ENCODE results near the gene HHAT. TPM values are rescaled to one million over a fixed set of nuclear protein-coding genes. Genes with fewer than 3 reads are reported as not detected.

The HHAT gene
- total and polyA plus RNA-seq, 2 of the 4 experiments (the other 2 are of a cell fraction): 1.7 to 2.5 TPM

DNA sequence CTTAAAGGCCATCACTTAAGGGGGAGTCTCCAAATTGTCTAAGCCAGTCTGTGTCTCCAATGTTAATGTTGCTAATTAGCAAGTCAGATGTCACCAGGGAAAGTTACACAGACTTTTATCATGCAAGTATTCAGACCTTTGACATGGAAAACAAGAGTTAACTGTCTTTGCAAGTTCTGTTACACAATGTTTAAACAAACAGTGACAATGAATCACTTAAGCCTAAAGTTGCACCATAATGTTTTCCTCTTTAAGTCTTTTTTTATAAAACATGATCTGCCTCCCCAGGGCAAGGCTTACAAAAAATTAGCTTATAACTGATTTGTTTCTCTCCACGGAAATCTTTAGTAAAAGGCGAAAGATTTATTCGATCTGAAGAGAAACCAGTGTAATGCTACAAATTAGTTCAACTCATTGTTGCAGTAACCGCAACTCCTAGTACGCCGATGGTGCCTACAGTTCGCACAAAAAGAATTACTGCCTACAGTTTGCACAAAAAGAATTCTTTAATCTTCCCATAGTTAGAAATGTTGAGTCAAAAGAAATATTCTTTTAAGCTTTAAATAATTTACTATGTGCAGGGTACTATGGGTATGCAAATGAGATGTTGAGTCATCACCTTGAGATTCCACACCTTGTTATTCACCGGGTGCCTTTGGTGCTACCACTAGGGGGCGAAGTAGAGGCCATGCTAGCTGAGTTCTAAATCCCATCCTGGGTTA, 45.3 kb downstream of the HHAT start:
- Histone ChIP-seq H2AK5ac (ENCODE audit: low read depth, low read length) (no peak overlapping the region), H2AK9ac (replicated peaks; ENCODE audit: low read depth, low read length, poor library complexity) (no peak overlapping the region), H3K27me3 (ENCODE audit: control insufficient read depth, insufficient read depth, low read length) (no peaks in the 10 kb centered on the region), H3K4me3 (ENCODE audit: insufficient read depth, low read depth, low read length) (no peak overlapping the region), H3K79me1 (ENCODE audit: low read depth in 1 of 2, low read length in 2 of 2) (no peaks in the 10 kb centered on the region), H3K4me1 (ENCODE audit: control insufficient read depth, insufficient read depth, low read length) (peaks cover 18% of the 10 kb centered on the region), H3K9ac (ENCODE audit: low read depth, low read length) (peak overlapping the region; percentile 21; the same call in 1 of the 2 replicates), H3K14ac (replicated peaks; ENCODE audit: low read depth, low read length) (no peak overlapping the region), H4K20me1 (ENCODE audit: insufficient read depth, low read length) (no peaks in the 10 kb centered on the region), H3K27ac (ENCODE audit: insufficient read depth, low read length) (peak overlapping the region; percentile 24; the same call in 1 of the 2 replicates), H4K8ac (ENCODE audit: low read depth in 2 of 2, low read length in 2 of 2) (peak overlapping the region in 1 of 2 experiments; percentile 84; a peak in 2 of 4 replicates), H3K23ac (ENCODE audit: low read depth, low read length) (no peak overlapping the region), H4K91ac (ENCODE audit: insufficient read depth, low read depth, low read length) (0 out of 2 replicates have a peak overlapping the region, but pooled peaks have one; percentile 26), H4K5ac (ENCODE audit: low read depth, low read length) (peak overlapping the region; percentile 73; the same call in 1 of the 2 replicates), H2BK120ac (ENCODE audit: low read depth, low read length) (peak overlapping the region; percentile 41; the same call in 1 of the 2 replicates), H3K56ac (ENCODE audit: extremely low read depth, insufficient read depth, low read length) (peak overlapping the region; percentile 67), H2BK20ac (ENCODE audit: low read depth, low read length) (0 out of 2 replicates have a peak overlapping the region, but pooled peaks have one; percentile 34), H3K18ac (ENCODE audit: low read depth, low read length) (peak overlapping the region; percentile 87), H3K4me2 (ENCODE audit: low read depth, low read length) (peak overlapping the region; percentile 83), H3K9me1 (ENCODE audit: insufficient read depth, low read length) (peaks cover 4% of the 10 kb centered on the region), H3K9me3 (ENCODE audit: control insufficient read depth, insufficient read depth, low read length) (no peaks in the 10 kb centered on the region), H2AFZ (replicated peaks; ENCODE audit: low read length, poor library complexity) (no peak overlapping the region), H3K4ac (ENCODE audit: low read depth, low read length) (peak overlapping the region; percentile 44; the same call in 1 of the 2 replicates), H2BK15ac (ENCODE audit: low read depth, low read length) (no peak overlapping the region), H3K36me3 (ENCODE audit: control insufficient read depth, insufficient read depth, low read length) (no peaks in the 10 kb centered on the region), H2BK5ac (ENCODE audit: low read depth, low read length, poor library complexity, severe bottlenecking) (peak overlapping the region; percentile 98)
- peak; percentile 71 for ATAC-seq (ENCODE audit: low read depth)
- intact Hi-C loops (cut with micrococcal nuclease): loop anchor here (1.0 kb wide), 1 partner anchor 26 kb away; no protein-coding TSS in a partner anchor
- TSS peak; percentile 99 for BruUV-seq (replicated peaks)
- peak; percentile 97 for DNase-seq
- no CpG with 5 or more reads among the region's 9 CpGs for WGBS, 2 experiments (ENCODE audit: extremely low coverage in 2 of 2, insufficient read length in 1 of 2)
- CTCF ChIA-PET: interaction anchor here (0.8 to 4.2 kb wide), 12 partner anchors 9 to 194 kb away, joined by 3 to 23 read pairs (median 4); no protein-coding TSS in a partner anchor
- in situ Hi-C loops (cut with MboI; ENCODE audit: low sequenced_read_pairs): no loop called here
- POLR2A ChIA-PET (ENCODE audit: unreplicated experiment): interaction anchor here (1.0 kb wide), 1 partner anchor 11 kb away, joined by 10 read pairs; no protein-coding TSS in a partner anchor
- dilution Hi-C loops (cut with HindIII; ENCODE audit: low sequenced_read_pairs, unreplicated experiment): no loop called here
- peak; percentile 86 for TF ChIP-seq RFX5 (IDR thresholded peaks at IDR 0.05; ENCODE audit: low read depth, low read length)
- peak; percentile 98 for TF ChIP-seq CEBPB (IDR thresholded peaks at IDR 0.05; ENCODE audit: low read depth, low read length)
- TF ChIP-seq, protein P1, sequence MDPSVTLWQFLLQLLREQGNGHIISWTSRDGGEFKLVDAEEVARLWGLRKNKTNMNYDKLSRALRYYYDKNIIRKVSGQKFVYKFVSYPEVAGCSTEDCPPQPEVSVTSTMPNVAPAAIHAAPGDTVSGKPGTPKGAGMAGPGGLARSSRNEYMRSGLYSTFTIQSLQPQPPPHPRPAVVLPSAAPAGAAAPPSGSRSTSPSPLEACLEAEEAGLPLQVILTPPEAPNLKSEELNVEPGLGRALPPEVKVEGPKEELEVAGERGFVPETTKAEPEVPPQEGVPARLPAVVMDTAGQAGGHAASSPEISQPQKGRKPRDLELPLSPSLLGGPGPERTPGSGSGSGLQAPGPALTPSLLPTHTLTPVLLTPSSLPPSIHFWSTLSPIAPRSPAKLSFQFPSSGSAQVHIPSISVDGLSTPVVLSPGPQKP (IDR thresholded peaks at IDR 0.05; ENCODE audit: borderline replicate concordance, low read depth, low read length): no peak
- TF ChIP-seq, protein P2, sequence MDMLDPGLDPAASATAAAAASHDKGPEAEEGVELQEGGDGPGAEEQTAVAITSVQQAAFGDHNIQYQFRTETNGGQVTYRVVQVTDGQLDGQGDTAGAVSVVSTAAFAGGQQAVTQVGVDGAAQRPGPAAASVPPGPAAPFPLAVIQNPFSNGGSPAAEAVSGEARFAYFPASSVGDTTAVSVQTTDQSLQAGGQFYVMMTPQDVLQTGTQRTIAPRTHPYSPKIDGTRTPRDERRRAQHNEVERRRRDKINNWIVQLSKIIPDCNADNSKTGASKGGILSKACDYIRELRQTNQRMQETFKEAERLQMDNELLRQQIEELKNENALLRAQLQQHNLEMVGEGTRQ (IDR thresholded peaks at IDR 0.05; ENCODE audit: low read depth, low read length): no peak
- no peak for TF ChIP-seq RCOR1 (IDR thresholded peaks at IDR 0.05; ENCODE audit: insufficient replicate concordance, low read length)
- peak; percentile 47; the same call in 1 of the 2 replicates for TF ChIP-seq MAFK (IDR thresholded peaks at IDR 0.05; ENCODE audit: low read depth, low read length)
- TF ChIP-seq RAD21 (IDR thresholded peaks at IDR 0.05; ENCODE audit: low read length): peak; percentile 76
- TF ChIP-seq BHLHE40 (IDR thresholded peaks at IDR 0.05; ENCODE audit: low read depth, low read length): peak; percentile 18; the same call in 1 of the 2 replicates
- no peak for TF ChIP-seq MXI1 (IDR thresholded peaks at IDR 0.05; ENCODE audit: borderline replicate concordance, low read depth, low read length)
- TF ChIP-seq POLR2A (IDR thresholded peaks at IDR 0.05; ENCODE audit: low read depth, low read length): peak; percentile 100
- TF ChIP-seq CHD1 (IDR thresholded peaks at IDR 0.05; ENCODE audit: low read depth, low read length): peak; percentile 90; the same call in 1 of the 2 replicates
- TF ChIP-seq MAZ (IDR thresholded peaks at IDR 0.05; ENCODE audit: borderline replicate concordance, low read depth, low read length): no peak; the same call in 1 of the 2 replicates
- TF ChIP-seq, protein P3, sequence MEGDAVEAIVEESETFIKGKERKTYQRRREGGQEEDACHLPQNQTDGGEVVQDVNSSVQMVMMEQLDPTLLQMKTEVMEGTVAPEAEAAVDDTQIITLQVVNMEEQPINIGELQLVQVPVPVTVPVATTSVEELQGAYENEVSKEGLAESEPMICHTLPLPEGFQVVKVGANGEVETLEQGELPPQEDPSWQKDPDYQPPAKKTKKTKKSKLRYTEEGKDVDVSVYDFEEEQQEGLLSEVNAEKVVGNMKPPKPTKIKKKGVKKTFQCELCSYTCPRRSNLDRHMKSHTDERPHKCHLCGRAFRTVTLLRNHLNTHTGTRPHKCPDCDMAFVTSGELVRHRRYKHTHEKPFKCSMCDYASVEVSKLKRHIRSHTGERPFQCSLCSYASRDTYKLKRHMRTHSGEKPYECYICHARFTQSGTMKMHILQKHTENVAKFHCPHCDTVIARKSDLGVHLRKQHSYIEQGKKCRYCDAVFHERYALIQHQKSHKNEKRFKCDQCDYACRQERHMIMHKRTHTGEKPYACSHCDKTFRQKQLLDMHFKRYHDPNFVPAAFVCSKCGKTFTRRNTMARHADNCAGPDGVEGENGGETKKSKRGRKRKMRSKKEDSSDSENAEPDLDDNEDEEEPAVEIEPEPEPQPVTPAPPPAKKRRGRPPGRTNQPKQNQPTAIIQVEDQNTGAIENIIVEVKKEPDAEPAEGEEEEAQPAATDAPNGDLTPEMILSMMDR (conservative IDR thresholded peaks at IDR 0.05; ENCODE audit: low read depth, low read length): peak; percentile 85
